Effector memory CD4-positive, alpha-beta T cell (primary cell): ENCODE data around the gene ZNF575.

Experiments used
- DNase-seq, 3 donors: peaks; one replicate each; pipeline ENCODE4 v3.0.0-alpha.2; 2020
- H3K27ac ChIP-seq: 2 replicates; pipeline ENCODE4 v1.7.0; 2013; ENCODE audit warnings: mild to moderate bottlenecking, low read length, moderate library complexity; ENCODE audit not compliant: insufficient read depth, poor library complexity, severe bottlenecking
- H3K27me3 ChIP-seq: replicated peaks from 2 replicates; pipeline ENCODE4 v1.7.0; 2013; ENCODE audit warnings: mild to moderate bottlenecking, low read length; ENCODE audit not compliant: insufficient read depth, control insufficient read depth, poor library complexity, severe bottlenecking
- H3K36me3 ChIP-seq: 2 replicates; pipeline ENCODE4 v1.7.0; 2013; ENCODE audit warnings: mild to moderate bottlenecking, low read length, moderate library complexity; ENCODE audit not compliant: control insufficient read depth, insufficient read depth
- H3K4me1 ChIP-seq: 2 replicates; pipeline ENCODE4 v1.7.0; 2013; ENCODE audit warnings: low read length, mild to moderate bottlenecking; ENCODE audit not compliant: control insufficient read depth, insufficient read depth, poor library complexity, severe bottlenecking
- H3K4me3 ChIP-seq: 2 replicates; pipeline ENCODE4 v1.7.0; 2013; ENCODE audit warnings: low read length, low read depth, mild to moderate bottlenecking; ENCODE audit not compliant: insufficient read depth, poor library complexity, severe bottlenecking
- H3K9me3 ChIP-seq: 2 replicates; pipeline ENCODE4 v1.7.0; 2013; ENCODE audit warnings: mild to moderate bottlenecking, low read length, moderate library complexity; ENCODE audit not compliant: control insufficient read depth

Gene ZNF575

DNA sequence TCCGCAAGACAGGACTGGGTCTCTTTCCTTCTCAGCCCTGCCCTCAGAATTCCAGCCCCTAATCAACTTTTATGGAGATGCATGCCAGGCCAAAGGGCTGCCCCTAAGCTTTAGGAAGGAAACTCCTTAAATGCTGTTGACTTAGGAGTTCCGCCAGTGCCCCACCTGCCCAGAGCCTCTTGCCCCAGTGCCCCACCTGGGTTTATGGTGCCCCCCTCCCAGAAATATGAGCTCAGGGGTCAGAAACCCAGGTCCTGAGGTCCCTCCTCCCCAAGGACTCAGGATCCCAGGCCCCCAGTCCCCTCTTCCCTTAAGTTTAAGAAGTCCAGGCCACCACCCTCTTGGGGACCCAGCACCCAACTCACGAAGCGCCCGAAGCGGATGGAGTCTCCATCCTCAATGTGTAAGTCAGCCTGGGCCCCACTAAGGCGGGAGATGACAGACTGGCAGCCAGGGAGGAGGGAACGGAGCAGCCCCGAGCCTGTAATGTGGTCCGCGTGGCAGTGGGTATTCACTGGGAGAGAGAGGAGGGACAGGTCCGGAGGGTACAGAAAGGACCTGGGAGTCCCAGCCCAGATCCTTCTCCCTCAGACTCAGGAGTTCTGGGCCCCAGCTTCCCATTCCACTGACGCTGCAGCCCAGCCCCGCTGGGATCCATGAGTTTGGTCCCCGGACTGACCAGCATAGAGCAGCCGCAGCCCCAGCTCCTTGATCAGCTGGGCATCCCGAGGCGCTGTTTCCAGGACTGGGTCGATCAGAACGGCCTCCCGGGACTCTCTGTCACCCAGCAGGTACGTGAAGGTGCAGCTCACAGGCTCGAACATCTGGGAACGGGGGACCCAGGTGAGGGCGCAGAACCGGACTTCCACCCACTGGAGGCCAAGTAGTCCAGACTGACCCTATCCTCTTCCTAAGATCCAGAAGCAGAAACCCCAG, 6.9 kb upstream of the ZNF575 start:
- peak overlapping the region; percentile 89 for H3K4me3 ChIP-seq
- H3K27me3 ChIP-seq, result no peaks in the 10 kb centered on the region
- H3K27ac ChIP-seq, result peak overlapping the region; percentile 63
- no peaks in the 10 kb centered on the region for H3K36me3 ChIP-seq
- H3K9me3 ChIP-seq, result no peaks in the 10 kb centered on the region
- DNase-seq, result no peak
- H3K4me1 ChIP-seq, result peaks cover 20% of the 10 kb centered on the region

DNA sequence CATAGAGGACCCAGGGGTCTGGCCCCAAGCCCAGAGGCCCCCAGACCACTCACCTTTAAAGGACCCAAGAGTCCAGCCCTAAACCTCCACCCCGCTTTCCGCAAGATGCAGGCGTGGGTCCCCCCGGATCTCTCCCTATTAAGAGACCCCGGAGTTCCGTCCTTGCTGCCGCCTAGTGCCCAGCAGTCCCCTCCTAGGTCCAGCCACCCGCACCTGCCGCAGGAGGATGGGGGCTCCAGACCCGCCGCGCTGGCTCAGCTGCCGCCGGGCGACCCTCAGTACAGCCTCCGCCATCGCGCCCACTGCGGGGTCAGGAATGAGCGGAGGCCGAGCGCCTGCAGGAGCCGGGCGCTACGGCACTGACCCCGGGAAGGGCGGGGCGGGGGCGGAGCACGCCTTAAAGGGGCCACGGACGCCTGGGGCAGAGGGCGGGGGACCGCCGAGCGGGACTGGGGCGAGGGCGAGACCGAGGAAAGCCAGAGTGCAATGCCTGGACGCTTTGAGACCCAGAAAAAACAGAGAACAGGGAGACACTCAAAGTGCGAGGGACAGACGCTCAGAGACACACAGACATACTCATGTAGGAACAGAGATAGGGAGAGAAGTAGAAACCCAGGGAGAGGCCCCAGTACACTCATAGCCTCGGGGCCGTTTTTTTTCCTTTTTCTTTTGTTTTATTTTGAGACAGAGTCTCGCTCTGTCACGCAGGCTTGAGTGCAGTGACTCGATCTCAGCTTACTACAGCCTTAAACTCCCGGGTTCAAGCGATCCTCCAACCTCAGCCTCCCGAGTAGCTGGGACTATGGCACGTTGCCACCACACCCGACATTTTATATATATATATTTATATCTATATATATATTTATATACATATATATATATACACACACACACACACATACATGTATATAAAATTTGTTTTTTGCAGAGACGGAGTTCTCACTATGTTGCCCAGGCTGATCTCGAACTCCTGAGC, 5.8 kb upstream of the ZNF575 start, which contains the start of gene ETHE1:
Gene ETHE1, minus strand, starts transcription at position 318 of the 976 bp plus-strand sequence. Its CDS starts 24 bp downstream, at position 294.
- Histone ChIP-seq H3K4me3 (peak within 1 kb of the TSS; percentile 89), H3K27ac (peak within 1 kb of the TSS; percentile 63), H3K27me3 (no peaks in the 10 kb centered on the region), H3K36me3 (no peaks in the 10 kb centered on the region), H3K9me3 (no peaks in the 10 kb centered on the region), H3K4me1 (peaks cover 20% of the 10 kb centered on the region)
- peak; percentile 48 to 61 (median 51) for DNase-seq

DNA sequence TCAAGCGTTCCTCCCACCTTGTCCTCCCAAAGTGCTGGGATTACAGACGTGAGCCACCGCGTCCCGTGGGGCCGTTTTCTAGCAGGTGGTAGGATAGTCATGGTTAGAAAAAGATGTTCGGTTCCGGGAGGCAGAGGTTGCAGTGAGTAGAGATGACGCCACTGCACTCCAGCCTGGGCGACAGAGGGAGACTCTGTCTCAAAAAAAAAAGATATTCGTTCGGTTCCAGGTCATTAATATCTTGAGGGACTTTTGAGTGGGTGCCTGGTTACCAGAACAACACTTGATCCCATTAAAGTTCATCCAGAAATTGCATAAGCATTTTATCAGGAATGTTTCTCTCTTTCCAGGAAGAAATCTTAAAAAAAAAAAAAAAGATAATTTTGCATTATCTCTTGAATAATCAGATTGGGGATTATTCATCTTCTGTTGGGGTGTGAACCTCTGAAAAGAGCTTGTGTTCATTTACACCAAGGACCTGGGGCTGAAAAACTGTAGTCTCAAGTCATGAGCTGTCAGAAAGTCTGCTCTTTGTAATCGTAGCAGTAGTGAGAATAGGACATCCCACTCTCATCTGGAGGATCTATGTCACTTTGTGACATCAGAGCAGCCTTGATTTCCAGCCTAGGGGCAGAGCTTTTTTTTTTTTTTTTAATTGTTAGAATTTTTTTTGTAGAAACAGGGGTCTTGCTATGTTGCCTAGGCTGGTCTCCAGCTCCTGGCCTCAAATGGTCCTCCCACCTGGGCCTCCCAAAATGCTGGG, 4.9 kb upstream of the ZNF575 start:
- Histone ChIP-seq H3K4me3 (no peak overlapping the region), H3K36me3 (no peaks in the 10 kb centered on the region), H3K4me1 (peaks cover 27% of the 10 kb centered on the region), H3K27ac (no peak overlapping the region), H3K9me3 (no peaks in the 10 kb centered on the region), H3K27me3 (no peaks in the 10 kb centered on the region)
- no peak for DNase-seq

DNA sequence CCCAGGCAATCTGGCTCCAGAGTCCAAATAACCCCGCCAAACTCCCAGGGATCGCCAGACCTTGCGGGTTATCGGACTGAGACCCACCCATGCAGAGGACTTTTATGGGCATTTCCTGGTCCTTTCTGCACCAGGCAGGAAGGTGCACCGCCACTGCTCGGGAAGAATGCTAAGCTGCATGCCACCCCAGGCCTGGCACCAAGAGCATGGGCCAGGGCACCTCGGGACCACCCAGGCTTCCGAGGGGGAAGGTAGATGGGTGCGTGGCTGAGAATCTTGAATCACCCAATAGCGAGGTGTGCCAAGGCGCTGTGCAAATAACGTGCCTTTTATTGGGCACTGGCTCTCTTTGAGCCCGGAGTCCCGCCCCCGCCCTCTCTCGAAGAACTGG, 422 bp upstream of the ZNF575 start:
- H3K27ac ChIP-seq, result peak overlapping the region; percentile 62
- peak in 1 of 3 donors; percentile 25 for DNase-seq

DNA sequence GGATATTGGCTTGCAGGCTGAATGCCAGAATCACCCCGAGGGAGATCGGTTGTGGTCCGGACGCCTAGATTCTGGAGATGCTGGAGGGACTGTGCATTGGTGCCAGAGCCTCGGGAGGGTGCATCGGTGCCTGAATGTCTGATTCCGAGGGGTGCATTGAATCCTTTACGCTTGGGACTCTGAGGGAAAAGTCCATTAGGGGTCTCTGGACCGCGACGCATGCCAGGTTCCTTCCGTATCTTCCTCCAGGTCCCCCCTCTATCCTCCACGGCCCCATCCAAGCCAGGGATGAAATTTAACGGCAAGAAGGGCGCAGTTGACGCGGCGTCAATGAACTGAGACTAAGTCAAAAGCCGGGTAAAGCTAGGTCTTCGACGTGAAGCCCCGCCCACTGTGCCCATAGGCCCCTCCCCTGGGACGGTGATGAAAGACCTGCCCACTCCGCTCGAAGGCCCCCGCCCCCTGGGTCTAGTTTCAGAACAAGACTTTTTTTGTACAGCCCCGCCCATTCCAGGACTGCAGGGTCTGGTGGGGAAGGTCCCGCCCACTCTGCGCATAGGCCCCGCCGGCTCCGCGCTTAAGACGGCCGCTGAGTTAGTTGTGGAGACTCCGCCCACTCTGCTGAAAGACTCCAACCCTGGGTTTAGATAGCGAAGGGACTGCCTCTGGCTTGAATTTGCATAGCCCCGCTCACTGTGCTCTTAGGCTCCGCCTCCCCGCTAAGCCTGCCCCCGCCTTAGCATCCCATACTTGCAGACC, 737 bp downstream of the ZNF575 start:
- Histone ChIP-seq H3K9me3 (peaks cover 1% of the 10 kb centered on the region), H3K4me3 (peak overlapping the region; percentile 70), H3K27ac (peak overlapping the region; percentile 62), H3K36me3 (peaks cover 6% of the 10 kb centered on the region), H3K27me3 (no peaks in the 10 kb centered on the region), H3K4me1 (peaks cover 10% of the 10 kb centered on the region)
- DNase-seq, result peak; percentile 84 to 91 (median 87)

More for the DNA sequence above, 422 bp upstream of the ZNF575 start:
- no peaks in the 10 kb centered on the region for H3K27me3 ChIP-seq
- no peaks in the 10 kb centered on the region for H3K9me3 ChIP-seq
- no peaks in the 10 kb centered on the region for H3K36me3 ChIP-seq
- H3K4me3 ChIP-seq, result peak overlapping the region; percentile 70
- H3K4me1 ChIP-seq, result peaks cover 10% of the 10 kb centered on the region

DNA sequence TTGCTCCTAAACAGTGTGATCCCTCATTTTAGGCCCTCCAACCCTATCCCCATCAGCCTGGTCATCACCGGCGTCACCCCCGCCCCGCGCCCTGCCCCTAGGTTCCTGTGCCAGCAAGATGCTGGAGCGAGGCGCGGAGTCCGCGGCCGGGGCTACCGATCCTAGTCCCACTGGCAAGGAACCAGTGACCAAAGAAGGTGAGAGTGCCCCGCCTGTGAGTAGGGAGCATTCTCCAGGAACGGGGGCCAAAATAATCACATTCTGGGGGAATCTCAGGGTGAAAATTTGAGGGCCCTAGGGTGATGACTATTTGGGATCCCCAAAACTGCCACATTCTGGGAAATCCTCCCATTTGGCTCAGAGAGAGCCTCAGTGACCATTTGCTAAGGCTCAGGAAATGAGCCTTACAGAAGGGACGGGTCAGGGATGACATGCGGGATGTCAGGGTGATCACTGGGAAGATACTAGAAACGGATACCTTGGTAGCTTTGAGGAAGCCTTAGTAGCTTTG, 1.4 kb downstream of the ZNF575 start:
- H3K4me1 ChIP-seq, result peaks cover 10% of the 10 kb centered on the region
- no peak overlapping the region for H3K4me3 ChIP-seq
- DNase-seq, result no peak
- no peaks in the 10 kb centered on the region for H3K27me3 ChIP-seq
- H3K36me3 ChIP-seq, result peaks cover 11% of the 10 kb centered on the region
- H3K9me3 ChIP-seq, result peaks cover 3% of the 10 kb centered on the region
- peak overlapping the region; percentile 62 for H3K27ac ChIP-seq

DNA sequence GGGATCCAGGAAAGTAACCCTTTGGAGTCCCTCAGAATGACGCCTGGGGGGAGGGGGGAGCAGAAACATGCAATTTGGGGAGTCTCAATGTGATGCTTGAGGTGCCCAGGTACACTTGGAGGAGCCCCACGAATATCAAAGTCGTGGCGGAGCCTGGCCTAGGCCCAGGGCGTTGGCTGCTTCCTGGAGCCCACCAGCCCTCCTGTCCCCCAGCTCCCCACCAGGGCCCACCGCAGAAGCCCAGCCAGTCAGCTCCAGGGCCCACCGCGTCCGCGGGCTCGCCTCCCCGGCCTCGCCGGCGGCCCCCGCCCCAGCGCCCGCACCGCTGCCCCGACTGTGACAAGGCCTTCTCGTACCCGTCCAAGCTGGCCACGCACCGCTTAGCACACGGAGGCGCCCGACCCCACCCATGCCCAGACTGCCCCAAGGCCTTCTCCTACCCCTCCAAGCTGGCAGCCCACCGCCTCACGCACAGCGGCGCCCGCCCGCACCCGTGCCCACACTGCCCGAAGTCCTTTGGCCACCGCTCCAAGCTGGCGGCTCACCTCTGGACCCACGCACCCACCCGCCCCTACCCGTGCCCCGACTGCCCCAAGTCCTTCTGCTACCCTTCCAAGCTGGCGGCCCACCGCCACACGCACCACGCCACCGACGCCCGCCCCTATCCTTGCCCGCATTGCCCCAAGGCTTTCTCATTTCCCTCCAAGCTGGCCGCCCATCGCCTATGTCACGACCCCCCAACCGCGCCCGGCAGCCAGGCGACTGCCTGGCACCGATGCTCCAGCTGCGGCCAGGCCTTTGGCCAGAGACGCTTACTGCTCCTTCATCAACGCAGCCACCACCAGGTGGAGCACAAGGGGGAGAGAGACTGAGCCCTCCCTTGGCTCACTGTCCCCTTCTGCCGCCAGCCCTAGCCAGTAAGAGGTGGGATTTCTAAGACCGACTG, 2.1 kb downstream of the ZNF575 start:
- peaks cover 13% of the 10 kb centered on the region for H3K36me3 ChIP-seq
- no peak overlapping the region for H3K4me3 ChIP-seq
- no peak for DNase-seq
- peaks cover 3% of the 10 kb centered on the region for H3K9me3 ChIP-seq
- H3K4me1 ChIP-seq, result peaks cover 10% of the 10 kb centered on the region
- H3K27me3 ChIP-seq, result no peaks in the 10 kb centered on the region
- no peak overlapping the region for H3K27ac ChIP-seq

DNA sequence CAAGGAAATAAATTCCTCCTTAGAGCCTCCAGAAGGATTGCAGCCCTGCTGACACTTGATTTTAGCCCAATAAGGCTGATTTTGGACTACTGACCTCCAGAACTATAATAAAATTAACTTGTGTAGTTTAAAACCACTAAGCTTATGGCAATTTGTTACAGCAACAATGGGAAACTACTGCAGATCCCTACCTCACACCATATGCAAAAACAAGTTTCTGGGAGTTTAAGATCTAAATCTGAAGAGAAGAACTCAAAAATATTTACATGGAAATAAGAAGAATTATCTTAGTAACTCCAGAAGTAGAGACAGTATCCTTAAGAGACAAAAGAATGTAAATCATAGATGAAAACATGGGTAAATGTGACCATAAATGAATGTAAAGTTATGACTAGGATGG, 5.9 kb downstream of the ZNF575 start:
- Histone ChIP-seq H3K27me3 (no peaks in the 10 kb centered on the region), H3K27ac (no peak overlapping the region), H3K36me3 (peaks cover 43% of the 10 kb centered on the region), H3K9me3 (peaks cover 3% of the 10 kb centered on the region), H3K4me1 (peaks cover 3% of the 10 kb centered on the region), H3K4me3 (no peak overlapping the region)
- DNase-seq, result no peak
